GM23338 (cell line): Measurements from ENCODE around the gene VMAC. TPM values are rescaled to one million over a fixed set of nuclear protein-coding genes. Genes with fewer than 3 reads are reported as not detected.

Experiments used
- ATAC-seq: fragments of 200-7000 bp; cut with Tn5 transposase; 3 replicates; pipeline ENCODE4 v1.9.1; 2020
- DNase-seq: peaks from one replicate; pipeline ENCODE4 v3.0.0-alpha.2; 2015; ENCODE audit warnings: low spot score
- H2AFZ ChIP-seq: fragments of 200-600 bp; sonication (generic); 2 replicates; pipeline ENCODE4 v1.8.0; 2016; ENCODE audit warnings: antibody characterized with exemption, mild to moderate bottlenecking, moderate library complexity
- H3F3A ChIP-seq: fragments of 200-600 bp; sonication (generic); replicated peaks from 2 replicates; pipeline ENCODE4 v1.8.0; 2017; ENCODE audit warnings: antibody characterized with exemption, mixed run types, low read depth
- H3K27ac ChIP-seq: fragments of 200-600 bp; sonication (generic); 2 replicates; pipeline ENCODE4 v1.6.1; 2016; ENCODE audit warnings: low read depth
- H3K27me3 ChIP-seq: fragments of 200-600 bp; sonication (generic); 2 replicates; pipeline ENCODE4 v1.8.0; 2016; ENCODE audit warnings: mild to moderate bottlenecking, mixed run types, moderate library complexity; ENCODE audit not compliant: insufficient read depth
- H3K36me3 ChIP-seq: fragments of 200-600 bp; sonication (generic); 2 replicates; pipeline ENCODE4 v1.8.0; 2016; ENCODE audit warnings: mild to moderate bottlenecking; ENCODE audit not compliant: insufficient read depth
- H3K4me1 ChIP-seq: fragments of 200-600 bp; sonication (generic); 2 replicates; pipeline ENCODE4 v1.8.0; 2016; ENCODE audit warnings: mild to moderate bottlenecking, moderate library complexity; ENCODE audit not compliant: insufficient read depth
- H3K4me2 ChIP-seq: fragments of 200-600 bp; sonication (generic); 2 replicates; pipeline ENCODE4 v1.7.1; 2017; ENCODE audit warnings: mixed run types
- H3K4me3 ChIP-seq: fragments of 200-600 bp; sonication (generic); 2 replicates; pipeline ENCODE4 v1.6.1; 2016; ENCODE audit warnings: mixed run types
- H3K79me2 ChIP-seq: fragments of 200-600 bp; sonication (generic); replicated peaks from 2 replicates; pipeline ENCODE4 v1.8.0; 2017; ENCODE audit warnings: mild to moderate bottlenecking; ENCODE audit not compliant: insufficient read depth
- H3K9me2 ChIP-seq: fragments of 200-600 bp; sonication (generic); 2 replicates; pipeline ENCODE4 v1.8.0; 2017; ENCODE audit not compliant: insufficient read depth
- H4K20me1 ChIP-seq: fragments of 200-600 bp; sonication (generic); replicated peaks from 2 replicates; pipeline ENCODE4 v1.8.0; 2017; ENCODE audit warnings: mild to moderate bottlenecking; ENCODE audit not compliant: insufficient read depth
- H3K27ac Mint-ChIP-seq: 2 replicates; pipeline ENCODE4 v1.8.0; 2020; ENCODE audit warnings: inconsistent platforms, mild to moderate bottlenecking, moderate library complexity, mixed read lengths
- H3K27me3 Mint-ChIP-seq: 3 replicates; pipeline ENCODE4 v1.8.0; 2022; ENCODE audit warnings: low read depth, mild to moderate bottlenecking, moderate library complexity, mixed read lengths, inconsistent platforms; ENCODE audit not compliant: insufficient read depth, poor library complexity
- H3K36me3 Mint-ChIP-seq: 3 replicates; pipeline ENCODE4 v1.8.0; 2021; ENCODE audit warnings: low read depth, mild to moderate bottlenecking, inconsistent platforms, moderate library complexity, mixed read lengths
- H3K4me1 Mint-ChIP-seq: 3 replicates; pipeline ENCODE4 v1.8.0; 2020; ENCODE audit warnings: mild to moderate bottlenecking, inconsistent platforms, mixed read lengths
- H3K4me3 Mint-ChIP-seq: 3 replicates; pipeline ENCODE4 v1.8.0; 2021; ENCODE audit warnings: moderate library complexity, mild to moderate bottlenecking, inconsistent platforms, mixed read lengths
- H3K9me3 Mint-ChIP-seq: 3 replicates; pipeline ENCODE4 v1.8.0; 2020; ENCODE audit warnings: moderate library complexity, mild to moderate bottlenecking, inconsistent platforms, mixed read lengths
- CREB1 ChIP-seq: fragments of 250-450 bp; sonication (Bioruptor Pico); IDR thresholded peaks from 2 replicates; pipeline ENCODE4 v1.5.0; 2020; ENCODE audit warnings: low read depth, mild to moderate bottlenecking, moderate library complexity
- CTCF ChIP-seq, 2 experiments: fragments of 200-600 bp in 1 of 2; sonication (generic) in 1 of 2; conservative IDR thresholded peaks; 2 replicates each; pipeline versions ENCODE4 v1.5.1 to v1.6.1; 2016 to 2017; ENCODE audit warnings: antibody characterized with exemption in 2 of 2, low read depth in 2 of 2, mild to moderate bottlenecking in 2 of 2, moderate library complexity in 1 of 2
- ETS1 ChIP-seq: IDR thresholded peaks from 2 replicates; pipeline ENCODE4 v1.6.1; 2016; ENCODE audit warnings: antibody characterized with exemption
- EZH2phosphoT487 ChIP-seq: fragments of 200-600 bp; sonication (generic); IDR thresholded peaks from one replicate; pipeline ENCODE4 v1.8.1; 2018; ENCODE audit warnings: antibody characterized with exemption; ENCODE audit not compliant: unreplicated experiment
- JUNB ChIP-seq: IDR thresholded peaks from one replicate; pipeline ENCODE4 v1.6.1; 2016; ENCODE audit warnings: antibody characterized with exemption; ENCODE audit not compliant: unreplicated experiment
- POLR2AphosphoS5 ChIP-seq: IDR thresholded peaks from 2 replicates; pipeline ENCODE4 v1.6.1; 2016; ENCODE audit warnings: antibody characterized with exemption, low read depth
- REST ChIP-seq: IDR thresholded peaks from one replicate; pipeline ENCODE4 v1.6.1; 2018; ENCODE audit warnings: antibody characterized with exemption; ENCODE audit not compliant: unreplicated experiment
- ZNF114 ChIP-seq: fragments of 250-450 bp; sonication (Bioruptor Pico); IDR thresholded peaks from 2 replicates; pipeline ENCODE4 v1.5.0; 2020; ENCODE audit warnings: mild to moderate bottlenecking, moderate library complexity
- ZNF331 ChIP-seq: fragments of 250-450 bp; sonication (Bioruptor Pico); IDR thresholded peaks from 2 replicates; pipeline ENCODE4 v1.5.0; 2020; ENCODE audit warnings: low read depth, mild to moderate bottlenecking, moderate library complexity
- polyA plus RNA-seq: library from polyadenylated mRNA; unstranded; fragments of >200 nt; fragmentation: Nextera tagmentation; extraction: Ambion mirVana; gene quantifications from 2 replicates; pipeline ENCODE4 v1.2.1, GENCODE V29; 2016
- total RNA-seq: library from RNA; depleted of rRNA; stranded (reverse); fragments of >200 nt; shearing (Covaris generic); gene quantifications from 2 replicates; pipeline ENCODE4 v1.2.3, GENCODE V29; 2014

VMAC gene
- total and polyA plus RNA-seq, 2 experiments from 2014 or later = 0.79 to 3.7 TPM

GRCh38 chr19:5931251-5931650 is 26.6 kb downstream of the VMAC start (continued):
- TF ChIP-seq CTCF (conservative IDR thresholded peaks at IDR 0.05; ENCODE audit: low read depth in 2 of 2) (no peak), ZNF114 (CRISPR knock-in tag) (no peak)

- Histone ChIP-seq H3K27me3 (no peaks in the 10 kb centered on the region), H3F3A (0 out of 2 replicates have a peak, but pooled peaks cover 3% of the 10 kb centered on the region), H4K20me1 (peaks cover 11% of the 10 kb centered on the region; the same call in 1 of the 2 replicates), H3K4me1 (no peaks in the 10 kb centered on the region), H3K4me2 (no peak overlapping the region), H3K79me2 (peaks cover 14% of the 10 kb centered on the region), H3K9me2 (no peaks in the 10 kb centered on the region), H3K36me3 (0 out of 2 replicates have a peak, but pooled peaks cover 6% of the 10 kb centered on the region), H2AFZ (no peak overlapping the region), H3K4me3 (no peak overlapping the region), H3K27ac (no peak overlapping the region)
- H3K9me3 Mint-ChIP-seq = no peaks in the 10 kb centered on the region
- no peak for DNase-seq
- H3K36me3 Mint-ChIP-seq = peaks cover 62% of the 10 kb centered on the region
- TF ChIP-seq ZNF331 (CRISPR knock-in tag) (no peak), CREB1 (CRISPR knock-in tag) (no peak)
- no peak for ATAC-seq
- H3K4me3 Mint-ChIP-seq = no peak overlapping the region
- peaks cover 11% of the 10 kb centered on the region for H3K27me3 Mint-ChIP-seq
- no peak overlapping the region for H3K27ac Mint-ChIP-seq
- H3K4me1 Mint-ChIP-seq = no peaks in the 10 kb centered on the region
Measured at GRCh38 chr19:5932146-5932545, 27.5 kb downstream of the VMAC start.

GRCh38 chr19:5932609-5933262 is 28.1 kb downstream of the VMAC start:
- no peaks in the 10 kb centered on the region for H3K4me1 ChIP-seq
- no peak overlapping the region for H3K27ac Mint-ChIP-seq
- DNase-seq (no peak), ATAC-seq (no peak)
- H3K27ac ChIP-seq = no peak overlapping the region
- H2AFZ ChIP-seq = no peak overlapping the region
- 0 out of 2 replicates have a peak, but pooled peaks cover 3% of the 10 kb centered on the region for H3F3A ChIP-seq
- no peak overlapping the region for H3K4me3 ChIP-seq
- H3K79me2 ChIP-seq = peaks cover 20% of the 10 kb centered on the region
- H3K4me1 Mint-ChIP-seq = no peaks in the 10 kb centered on the region
- H3K36me3 ChIP-seq = peaks cover 6% of the 10 kb centered on the region; the same call in 1 of the 2 replicates
- no peaks in the 10 kb centered on the region for H3K9me3 Mint-ChIP-seq
- peaks cover 12% of the 10 kb centered on the region for H3K27me3 Mint-ChIP-seq
- H3K36me3 Mint-ChIP-seq = peaks cover 58% of the 10 kb centered on the region
- no peaks in the 10 kb centered on the region for H3K9me2 ChIP-seq
- no peak overlapping the region for H3K4me3 Mint-ChIP-seq
- no peaks in the 10 kb centered on the region for H3K27me3 ChIP-seq
- H4K20me1 ChIP-seq = peaks cover 17% of the 10 kb centered on the region; the same call in 1 of the 2 replicates
- H3K4me2 ChIP-seq = no peak overlapping the region
- TF ChIP-seq CREB1 (CRISPR knock-in tag) (no peak), ZNF331 (CRISPR knock-in tag) (no peak), ETS1 (no peak), JUNB (no peak), EZH2phosphoT487 (no peak), REST (no peak), POLR2AphosphoS5 (no peak)
